ENCODE results near the gene CD81. TPM values are rescaled to one million over a fixed set of nuclear protein-coding genes. Genes with fewer than 3 reads are reported as not detected.
"Not testable (repeated sequence)": the region's sequence is repeated elsewhere in the genome, so short reads cannot be mapped to it uniquely, and the experiment has no call there.

CD81 gene
- total RNA-seq (2014; rRNA removed; shearing (Covaris generic); ENCODE audit: low replicate concordance), result 88.8 and 134 TPM in 2 replicates

GRCh38 chr11:2376751-2377451, at the start of gene CD81:
Gene CD81, plus strand, starts transcription at chr11:2377310. Its CDS starts 240 bp downstream, at chr11:2377550.
- DNase-seq (ENCODE audit: low read depth), result peak; percentile 35
- in situ Hi-C loops (cut with HindIII; ENCODE audit: low pct_unique_long_range_greater_than_20kb, low sequenced_read_pairs), result no loop called here

- no peak for DNase-seq (ENCODE audit: low read depth)
- in situ Hi-C loops (cut with HindIII; ENCODE audit: low pct_unique_long_range_greater_than_20kb, low sequenced_read_pairs), result no loop called here
These were observed 49.1 kb upstream of the CD81 start for GRCh38 chr11:2328021-2328420.

GRCh38 chr11:2328656-2329354, 48.3 kb upstream of the CD81 start:
- in situ Hi-C loops (cut with HindIII; ENCODE audit: low pct_unique_long_range_greater_than_20kb, low sequenced_read_pairs), result no loop called here

GRCh38 chr11:2329551-2329950, 47.6 kb upstream of the CD81 start:
- no peak for DNase-seq (ENCODE audit: low read depth)
- in situ Hi-C loops (cut with HindIII; ENCODE audit: low pct_unique_long_range_greater_than_20kb, low sequenced_read_pairs), result no loop called here

More at GRCh38 chr11:2328656-2329354, 48.3 kb upstream of the CD81 start:
- no peak for DNase-seq (ENCODE audit: low read depth)

GRCh38 chr11:2330696-2331095, 46.4 kb upstream of the CD81 start:
- in situ Hi-C loops (cut with HindIII; ENCODE audit: low pct_unique_long_range_greater_than_20kb, low sequenced_read_pairs), result no loop called here
- DNase-seq (ENCODE audit: low read depth), result no peak

GRCh38 chr11:2331404-2331803, 45.7 kb upstream of the CD81 start:
- in situ Hi-C loops (cut with HindIII; ENCODE audit: low pct_unique_long_range_greater_than_20kb, low sequenced_read_pairs), result no loop called here
- DNase-seq (ENCODE audit: low read depth), result no peak

GRCh38 chr11:2332569-2332968, 44.5 kb upstream of the CD81 start:
- DNase-seq (ENCODE audit: low read depth); in situ Hi-C loops (cut with HindIII; ENCODE audit: low pct_unique_long_range_greater_than_20kb, low sequenced_read_pairs): not testable (repeated sequence)

GRCh38 chr11:2333486-2334205, 43.5 kb upstream of the CD81 start:
- DNase-seq (ENCODE audit: low read depth); in situ Hi-C loops (cut with HindIII; ENCODE audit: low pct_unique_long_range_greater_than_20kb, low sequenced_read_pairs): not testable (repeated sequence)

GRCh38 chr11:2335286-2335685, 41.8 kb upstream of the CD81 start:
- in situ Hi-C loops (cut with HindIII; ENCODE audit: low pct_unique_long_range_greater_than_20kb, low sequenced_read_pairs); DNase-seq (ENCODE audit: low read depth): not testable (repeated sequence)

GRCh38 chr11:2338760-2339159, 38.4 kb upstream of the CD81 start:
- DNase-seq (ENCODE audit: low read depth); in situ Hi-C loops (cut with HindIII; ENCODE audit: low pct_unique_long_range_greater_than_20kb, low sequenced_read_pairs): not testable (repeated sequence)

GRCh38 chr11:2342557-2342956, 34.6 kb upstream of the CD81 start:
- in situ Hi-C loops (cut with HindIII; ENCODE audit: low pct_unique_long_range_greater_than_20kb, low sequenced_read_pairs), result no loop called here
- DNase-seq (ENCODE audit: low read depth), result no peak

- no peak for DNase-seq (ENCODE audit: low read depth)
- in situ Hi-C loops (cut with HindIII; ENCODE audit: low pct_unique_long_range_greater_than_20kb, low sequenced_read_pairs), result no loop called here
These were observed 34.1 kb upstream of the CD81 start for GRCh38 chr11:2342981-2343380.

GRCh38 chr11:2343502-2343901, 33.6 kb upstream of the CD81 start:
- DNase-seq (ENCODE audit: low read depth), result no peak
- in situ Hi-C loops (cut with HindIII; ENCODE audit: low pct_unique_long_range_greater_than_20kb, low sequenced_read_pairs), result no loop called here

GRCh38 chr11:2345050-2345449, 32.1 kb upstream of the CD81 start:
- no peak for DNase-seq (ENCODE audit: low read depth)

GRCh38 chr11:2346014-2346413, 31.1 kb upstream of the CD81 start:
- in situ Hi-C loops (cut with HindIII; ENCODE audit: low pct_unique_long_range_greater_than_20kb, low sequenced_read_pairs), result no loop called here
- no peak for DNase-seq (ENCODE audit: low read depth)

More at GRCh38 chr11:2345050-2345449, 32.1 kb upstream of the CD81 start:
- in situ Hi-C loops (cut with HindIII; ENCODE audit: low pct_unique_long_range_greater_than_20kb, low sequenced_read_pairs), result no loop called here

- in situ Hi-C loops (cut with HindIII; ENCODE audit: low pct_unique_long_range_greater_than_20kb, low sequenced_read_pairs), result no loop called here
- DNase-seq (ENCODE audit: low read depth), result no peak
These were observed 30.4 kb upstream of the CD81 start for GRCh38 chr11:2346586-2347307.

GRCh38 chr11:2347308-2347830, 29.7 kb upstream of the CD81 start:
- no peak for DNase-seq (ENCODE audit: low read depth)
- in situ Hi-C loops (cut with HindIII; ENCODE audit: low pct_unique_long_range_greater_than_20kb, low sequenced_read_pairs), result no loop called here

GRCh38 chr11:2348986-2349385, 28.1 kb upstream of the CD81 start:
- peak; percentile 4 for DNase-seq (ENCODE audit: low read depth)
- in situ Hi-C loops (cut with HindIII; ENCODE audit: low pct_unique_long_range_greater_than_20kb, low sequenced_read_pairs), result no loop called here
